ENCODE measurements around the gene NRK.

- TF ChIP-seq NFIC (IDR thresholded peaks at IDR 0.05) = no peak
- TF ChIP-seq, protein P1, sequence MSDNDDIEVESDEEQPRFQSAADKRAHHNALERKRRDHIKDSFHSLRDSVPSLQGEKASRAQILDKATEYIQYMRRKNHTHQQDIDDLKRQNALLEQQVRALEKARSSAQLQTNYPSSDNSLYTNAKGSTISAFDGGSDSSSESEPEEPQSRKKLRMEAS (IDR thresholded peaks at IDR 0.05) = no peak
- TF ChIP-seq FOXM1 (IDR thresholded peaks at IDR 0.05; ENCODE audit: borderline replicate concordance, low read depth) = no peak
- no peak for TF ChIP-seq TCF12 (IDR thresholded peaks at IDR 0.05; ENCODE audit: low read depth)
- TF ChIP-seq REST (IDR thresholded peaks at IDR 0.05; ENCODE audit: low read depth) = no peak
- no peak for TF ChIP-seq TAF1 (IDR thresholded peaks at IDR 0.05; ENCODE audit: low read depth)
- no peak for TF ChIP-seq CREB1 (IDR thresholded peaks at IDR 0.05; ENCODE audit: low read depth)
Measured at GRCh38 chrX:105823092-105823455, 735 bp downstream of the NRK start.
